SK-N-SH (cell line): Measurements from ENCODE around the gene MET. TPM values are rescaled to one million over a fixed set of nuclear protein-coding genes. Genes with fewer than 3 reads are reported as not detected.

Source experiments
- CTCF ChIA-PET: fragments of 300-600, 350-600 bp; formaldehyde crosslinking; extraction: SDS; loops from one replicate; lab custom pipeline; 2021; lab: Yijun Ruan, JAX
- POLR2A ChIA-PET: fragments of 350-600 bp; sonication (Branson Sonifier 250); formaldehyde crosslinking; extraction: SDS; loops from one replicate; lab custom pipeline; 2020; ENCODE audit warnings: antibody characterized with exemption, inconsistent platforms; lab: Yijun Ruan, JAX
- DNase-seq: peaks from one replicate; pipeline ENCODE4 v3.0.0; 2012
- H2AFZ ChIP-seq: fragments of 200-600 bp; sonication (generic); 2 replicates; pipeline ENCODE4 v1.8.1; 2016; ENCODE audit warnings: antibody characterized with exemption, mild to moderate bottlenecking, low read depth
- H3F3A ChIP-seq: fragments of 200-600 bp; sonication (generic); replicated peaks from 2 replicates; pipeline ENCODE3; 2016; ENCODE audit warnings: antibody characterized with exemption, mild to moderate bottlenecking; ENCODE audit not compliant: insufficient read depth
- H3K27ac ChIP-seq, 2 experiments: fragments of 200-500 bp in 1 of 2; fragments of 200-600 bp in 1 of 2; sonication (Bioruptor generic) in 1 of 2; sonication (generic), shearing (Covaris generic) in 1 of 2; 2 replicates each; pipeline versions ENCODE4 v1.5.1 to v1.6.1; 2014 to 2016; ENCODE audit warnings: low read depth in 2 of 2, inconsistent platforms in 1 of 2, low read length in 1 of 2, mild to moderate bottlenecking in 1 of 2, mixed read lengths in 1 of 2
- H3K27me3 ChIP-seq: fragments of 200-600 bp; sonication (generic), shearing (Covaris generic); 2 replicates; pipeline ENCODE4 v1.6.1; 2016; ENCODE audit warnings: mixed run types; ENCODE audit not compliant: insufficient read depth
- H3K36me3 ChIP-seq, 2 experiments: fragments of 200-500 bp in 1 of 2; fragments of 200-600 bp in 1 of 2; sonication (Bioruptor generic) in 1 of 2; sonication (generic) in 1 of 2; replicated peaks in 1 of 2; 2 replicates each; pipeline versions ENCODE3 to v1.5.1; 2014 to 2016; ENCODE audit warnings: low read length in 1 of 2, mild to moderate bottlenecking in 1 of 2; ENCODE audit not compliant: insufficient read depth in 2 of 2, control insufficient read depth in 1 of 2
- H3K4me1 ChIP-seq, 2 experiments: fragments of 200-500 bp in 1 of 2; fragments of 200-600 bp in 1 of 2; sonication (Bioruptor generic) in 1 of 2; sonication (generic), shearing (Covaris generic) in 1 of 2; 2 replicates each; pipeline versions ENCODE4 v1.5.1 to v1.6.1; 2014 to 2016; ENCODE audit warnings: low read depth in 1 of 2, low read length in 1 of 2, mixed run types in 1 of 2; ENCODE audit not compliant: insufficient read depth in 2 of 2, control insufficient read depth in 1 of 2
- H3K4me2 ChIP-seq: fragments of 200-600 bp; sonication (generic), shearing (Covaris generic); 2 replicates; pipeline ENCODE4 v1.6.1; 2017; ENCODE audit warnings: mixed run types
- H3K4me3 ChIP-seq, 2 experiments: fragments of 200-500 bp in 1 of 2; fragments of 200-600 bp in 1 of 2; sonication (Bioruptor generic) in 1 of 2; sonication (generic), shearing (Covaris generic) in 1 of 2; 2 replicates each; pipeline versions ENCODE4 v1.5.1 to v1.8.1; 2014 to 2016; ENCODE audit warnings: low read depth in 2 of 2, inconsistent platforms in 1 of 2, low read length in 1 of 2, mild to moderate bottlenecking in 1 of 2, mixed read lengths in 1 of 2, moderate library complexity in 1 of 2
- H3K79me2 ChIP-seq: fragments of 200-600 bp; sonication (generic); 2 replicates; pipeline ENCODE4 v1.8.1; 2017; ENCODE audit warnings: mild to moderate bottlenecking; ENCODE audit not compliant: insufficient read depth
- H3K9ac ChIP-seq: fragments of 200-600 bp; sonication (generic); 2 replicates; pipeline ENCODE4 v1.6.1; 2017; ENCODE audit warnings: mixed run types
- H3K9me2 ChIP-seq: fragments of 200-600 bp; sonication (generic); 2 replicates; pipeline ENCODE4 v1.6.1; 2017; ENCODE audit warnings: mixed run types
- H3K9me3 ChIP-seq: fragments of 200-600 bp; sonication (generic); 2 replicates; pipeline ENCODE4 v1.6.1; 2017; ENCODE audit warnings: mixed run types, mild to moderate bottlenecking, moderate library complexity
- H4K20me1 ChIP-seq: fragments of 200-600 bp; sonication (generic); 2 replicates; pipeline ENCODE4 v1.6.1; 2017; ENCODE audit warnings: mild to moderate bottlenecking, mixed run types; ENCODE audit not compliant: insufficient read depth
- CHD2 ChIP-seq: fragments of 150-350 bp; IDR thresholded peaks from 2 replicates; pipeline ENCODE4 v1.6.1; 2018; ENCODE audit warnings: low read length; ENCODE audit not compliant: partially characterized antibody
- EZH2phosphoT487 ChIP-seq: fragments of 200-600 bp; sonication (generic); IDR thresholded peaks from 2 replicates; pipeline ENCODE4 v1.6.1; 2017; ENCODE audit warnings: low read depth, mixed run types, mild to moderate bottlenecking, antibody characterized with exemption, moderate library complexity, borderline replicate concordance
- FOXJ3 ChIP-seq: sonication (generic); formaldehyde crosslinking; IDR thresholded peaks from 2 replicates; pipeline ENCODE4 v1.5.1; 2020; ENCODE audit warnings: mild to moderate bottlenecking, missing genetic modification reagents
- FOXM1 ChIP-seq: IDR thresholded peaks from 2 replicates; pipeline ENCODE4 v1.4.0; 2012; ENCODE audit warnings: low read depth, mild to moderate bottlenecking
- IRF3 ChIP-seq: fragments of 150-350 bp; IDR thresholded peaks from 2 replicates; pipeline ENCODE4 v1.6.1; 2016; ENCODE audit warnings: mild to moderate bottlenecking, low read depth, low read length
- MAX ChIP-seq: IDR thresholded peaks from 2 replicates; pipeline ENCODE4 v1.4.0; 2012; ENCODE audit warnings: low read depth
- MXI1 ChIP-seq: IDR thresholded peaks from 2 replicates; pipeline ENCODE4 v1.6.1; 2012; ENCODE audit warnings: mild to moderate bottlenecking, low read depth, low read length, improper control_type of control experiment
- NRF1 ChIP-seq: IDR thresholded peaks from 2 replicates; pipeline ENCODE4 v1.6.1; 2012; ENCODE audit warnings: low read depth, mild to moderate bottlenecking, low read length
- POLR2AphosphoS5 ChIP-seq: IDR thresholded peaks from 2 replicates; pipeline ENCODE4 v1.6.1; 2012; ENCODE audit warnings: low read depth, low read length
- RAD21 ChIP-seq: IDR thresholded peaks from 2 replicates; pipeline ENCODE4 v1.6.1; 2012; ENCODE audit warnings: mild to moderate bottlenecking, low read length
- RCOR1 ChIP-seq: fragments of 150-350 bp; IDR thresholded peaks from 2 replicates; pipeline ENCODE4 v1.6.1; 2017; ENCODE audit warnings: antibody characterized with exemption, low read length
- RFX5 ChIP-seq: IDR thresholded peaks from 2 replicates; pipeline ENCODE4 v1.6.1; 2012; ENCODE audit warnings: mild to moderate bottlenecking, improper control_type of control experiment, low read length
- RXRA ChIP-seq: IDR thresholded peaks from 2 replicates; pipeline ENCODE4 v1.4.0; 2012; ENCODE audit warnings: low read depth, mild to moderate bottlenecking, borderline replicate concordance
- SIN3A ChIP-seq: IDR thresholded peaks from 2 replicates; pipeline ENCODE4 v1.6.1; 2012; ENCODE audit warnings: low read depth, mild to moderate bottlenecking, low read length, moderate library complexity, borderline replicate concordance
- USF1 ChIP-seq: IDR thresholded peaks from 2 replicates; pipeline ENCODE4 v1.4.0; 2012; ENCODE audit warnings: low read depth, borderline replicate concordance
- USF2 ChIP-seq: fragments of 150-350 bp; IDR thresholded peaks from 2 replicates; pipeline ENCODE4 v1.6.1; 2017; ENCODE audit warnings: antibody characterized with exemption, low read length, low read depth, borderline replicate concordance
- YY1 ChIP-seq: IDR thresholded peaks from 2 replicates; pipeline ENCODE4 v1.4.0; 2012; ENCODE audit warnings: low read depth, mild to moderate bottlenecking
- WGBS: methylation state at CpG from one replicate; pipeline ENCODE4 v1.1.6; 2017; ENCODE audit warnings: low lambda C conversion rate; 5-methylcytosine and 5-hydroxymethylcytosine counted together
- polyA plus RNA-seq, 3 experiments: library from polyadenylated mRNA; depleted of rRNA; stranded (reverse); fragments of >200 nt; gene quantifications; 2 replicates each; pipeline ENCODE4 v1.2.3, GENCODE V29; 2012
- TF ChIP-seq, protein P1 (sequence below): IDR thresholded peaks from 2 replicates; pipeline ENCODE4 v1.4.0; 2012; ENCODE audit warnings: low read depth, borderline replicate concordance

The MET gene
- polyA plus RNA-seq, 1 of the 3 experiments (the other 2 are of a cell fraction) = 38.7 TPM

GRCh38 chr7:116836048-116836447 is 164.1 kb downstream of the MET start:
- no peak overlapping the region for H2AFZ ChIP-seq
- no peaks in the 10 kb centered on the region for H3K9me3 ChIP-seq
- H3K36me3 ChIP-seq = no peaks in the 10 kb centered on the region
- H3K9ac ChIP-seq = no peak overlapping the region
- no peak overlapping the region for H3K4me2 ChIP-seq
- 50% methylated on average over 2 of the region's 2 CpGs for WGBS
- POLR2A ChIA-PET = no interaction called here
- TF ChIP-seq, protein P1, sequence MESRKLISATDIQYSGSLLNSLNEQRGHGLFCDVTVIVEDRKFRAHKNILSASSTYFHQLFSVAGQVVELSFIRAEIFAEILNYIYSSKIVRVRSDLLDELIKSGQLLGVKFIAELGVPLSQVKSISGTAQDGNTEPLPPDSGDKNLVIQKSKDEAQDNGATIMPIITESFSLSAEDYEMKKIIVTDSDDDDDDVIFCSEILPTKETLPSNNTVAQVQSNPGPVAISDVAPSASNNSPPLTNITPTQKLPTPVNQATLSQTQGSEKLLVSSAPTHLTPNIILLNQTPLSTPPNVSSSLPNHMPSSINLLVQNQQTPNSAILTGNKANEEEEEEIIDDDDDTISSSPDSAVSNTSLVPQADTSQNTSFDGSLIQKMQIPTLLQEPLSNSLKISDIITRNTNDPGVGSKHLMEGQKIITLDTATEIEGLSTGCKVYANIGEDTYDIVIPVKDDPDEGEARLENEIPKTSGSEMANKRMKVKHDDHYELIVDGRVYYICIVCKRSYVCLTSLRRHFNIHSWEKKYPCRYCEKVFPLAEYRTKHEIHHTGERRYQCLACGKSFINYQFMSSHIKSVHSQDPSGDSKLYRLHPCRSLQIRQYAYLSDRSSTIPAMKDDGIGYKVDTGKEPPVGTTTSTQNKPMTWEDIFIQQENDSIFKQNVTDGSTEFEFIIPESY = no peak
- TF ChIP-seq FOXM1 = no peak
- no peak for TF ChIP-seq USF2
- TF ChIP-seq CHD2 = no peak
- no peak for TF ChIP-seq EZH2phosphoT487
- no peak for TF ChIP-seq IRF3
- TF ChIP-seq RFX5 = no peak
- TF ChIP-seq MXI1 = no peak
- no peak for TF ChIP-seq MAX
- TF ChIP-seq RCOR1 = no peak
- TF ChIP-seq RAD21 = no peak
- no peak overlapping the region for H3K27ac ChIP-seq
- DNase-seq = no peak
- CTCF ChIA-PET = interaction anchor here (1.0 to 1.2 kb wide), 4 partner anchors 22 to 292 kb away, joined by 3 read pairs; no protein-coding TSS in a partner anchor
- H3K4me3 ChIP-seq = no peak overlapping the region
- no peaks in the 10 kb centered on the region for H3K9me2 ChIP-seq
- H3F3A ChIP-seq = no peaks in the 10 kb centered on the region
- H4K20me1 ChIP-seq = no peaks in the 10 kb centered on the region
- no peaks in the 10 kb centered on the region for H3K79me2 ChIP-seq
- peaks cover 0 to 3% of the 10 kb centered on the region in 2 experiments; a peak in 2 of 4 replicates for H3K4me1 ChIP-seq
- H3K27me3 ChIP-seq = peaks cover 9% of the 10 kb centered on the region; the same call in 1 of the 2 replicates

GRCh38 chr7:116836911-116837310 is 164.9 kb downstream of the MET start:
- Histone ChIP-seq H3K9ac (no peak overlapping the region), H3K9me2 (no peaks in the 10 kb centered on the region), H3K4me3 (no peak overlapping the region), H3K27ac (no peak overlapping the region), H3K36me3 (no peaks in the 10 kb centered on the region), H3K27me3 (peaks cover 9% of the 10 kb centered on the region; the same call in 1 of the 2 replicates), H3F3A (no peaks in the 10 kb centered on the region), H4K20me1 (no peaks in the 10 kb centered on the region), H3K79me2 (no peaks in the 10 kb centered on the region), H2AFZ (no peak overlapping the region), H3K4me1 (peaks cover 0 to 3% of the 10 kb centered on the region in 2 experiments; a peak in 2 of 4 replicates), H3K9me3 (no peaks in the 10 kb centered on the region), H3K4me2 (no peak overlapping the region)
- ChIA-PET CTCF (no interaction called here), POLR2A (no interaction called here)
- 38% methylated on average over 4 of the region's 4 CpGs for WGBS
- no peak for DNase-seq
- no peak for TF ChIP-seq RFX5
- TF ChIP-seq SIN3A = no peak
- no peak for TF ChIP-seq USF1
- no peak for TF ChIP-seq YY1
- no peak for TF ChIP-seq MXI1
- TF ChIP-seq, protein P1 = no peak
- TF ChIP-seq FOXJ3 (CRISPR knock-in tag) = no peak
- no peak for TF ChIP-seq RXRA
- no peak for TF ChIP-seq RAD21
- TF ChIP-seq POLR2AphosphoS5 = no peak
- TF ChIP-seq NRF1 = no peak
